GM12864 (cell line): ENCODE results near the gene C19orf44.
"Not testable (repeated sequence)": the region's sequence is repeated elsewhere in the genome, so short reads cannot be mapped to it uniquely, and the experiment has no call there.

Source experiments
- DNase-seq: peaks from one replicate; pipeline ENCODE4 v3.0.0-alpha.2; 2011; ENCODE audit warnings: low read depth
- H3K4me3 ChIP-seq: 2 replicates; pipeline ENCODE4 v1.5.1; 2011; ENCODE audit warnings: mild to moderate bottlenecking, low read depth, low read length, control low read depth
- CTCF ChIP-seq: IDR thresholded peaks from 2 replicates; pipeline ENCODE4 v1.5.1; 2011; ENCODE audit warnings: low read depth, mild to moderate bottlenecking, moderate library complexity, low read length, control low read depth, inconsistent platforms; ENCODE audit errors: missing control alignments

C19orf44 gene

GRCh38 chr19:16461630-16462051 is 34.6 kb upstream of the C19orf44 start:
- no peak for DNase-seq
- TF ChIP-seq CTCF: no peak
- no peak overlapping the region for H3K4me3 ChIP-seq

- TF ChIP-seq CTCF: no peak
- DNase-seq: no peak
These were observed 33.4 kb upstream of the C19orf44 start for GRCh38 chr19:16462757-16463250.

GRCh38 chr19:16463341-16463990 is 32.7 kb upstream of the C19orf44 start:
- no peak for TF ChIP-seq CTCF
- H3K4me3 ChIP-seq: no peak overlapping the region
- DNase-seq: no peak

More at GRCh38 chr19:16462757-16463250, 33.4 kb upstream of the C19orf44 start:
- no peak overlapping the region for H3K4me3 ChIP-seq

- H3K4me3 ChIP-seq: no peak overlapping the region
- TF ChIP-seq CTCF: no peak
- no peak for DNase-seq
These were observed 32.1 kb upstream of the C19orf44 start for GRCh38 chr19:16463991-16464575.

GRCh38 chr19:16465239-16465638 is 31.0 kb upstream of the C19orf44 start:
- DNase-seq: no peak
- TF ChIP-seq CTCF: no peak
- no peak overlapping the region for H3K4me3 ChIP-seq

- DNase-seq, H3K4me3 ChIP-seq: not testable (repeated sequence)
These were observed 29.3 kb upstream of the C19orf44 start for GRCh38 chr19:16466802-16467427.

- DNase-seq: no peak
- no peak overlapping the region for H3K4me3 ChIP-seq
These were observed 28.6 kb upstream of the C19orf44 start for GRCh38 chr19:16467581-16467980.

More at GRCh38 chr19:16467581-16467980, 28.6 kb upstream of the C19orf44 start:
- no peak for TF ChIP-seq CTCF
